Naive B cell (primary cell): ENCODE results near the gene PRKG1. TPM values are rescaled to one million over a fixed set of nuclear protein-coding genes. Genes with fewer than 3 reads are reported as not detected.

ENCODE experiments used
- ATAC-seq, 2 donors: fragments of 150-1000 bp; cut with Tn5 transposase; 2 replicates each; pipeline ENCODE4 v1.10.0; 2021; ENCODE audit warnings: low read depth in 2 of 2, mild to moderate bottlenecking in 2 of 2, moderate library complexity in 2 of 2
- DNase-seq: peaks from one replicate; pipeline ENCODE4 v3.0.0; 2022
- H3K27ac Mint-ChIP-seq, 6 donors: one replicate each; pipeline ENCODE4 v1.8.0; 2020 to 2022; ENCODE audit warnings: mild to moderate bottlenecking in 6 of 6, mixed read lengths in 6 of 6, moderate library complexity in 5 of 6, inconsistent platforms in 2 of 6
- H3K27me3 Mint-ChIP-seq, 3 donors: one replicate each; pipeline ENCODE4 v1.8.0; 2021 to 2022; ENCODE audit warnings: mixed read lengths in 3 of 3, mild to moderate bottlenecking in 1 of 3
- H3K36me3 Mint-ChIP-seq, 2 donors: one replicate each; pipeline ENCODE4 v1.8.0; 2020 to 2022; ENCODE audit warnings: mixed read lengths in 2 of 2, inconsistent platforms in 1 of 2, mild to moderate bottlenecking in 1 of 2
- H3K4me1 Mint-ChIP-seq, 3 donors: one replicate each; pipeline ENCODE4 v1.8.0; 2020 to 2022; ENCODE audit warnings: mixed read lengths in 3 of 3, inconsistent platforms in 1 of 3, mild to moderate bottlenecking in 1 of 3, moderate library complexity in 1 of 3
- H3K4me3 Mint-ChIP-seq, 8 donors: one replicate each; pipeline ENCODE4 v1.8.0; 2020 to 2022; ENCODE audit warnings: mild to moderate bottlenecking in 8 of 8, mixed read lengths in 8 of 8, moderate library complexity in 8 of 8, inconsistent platforms in 2 of 8
- H3K9me3 Mint-ChIP-seq, 7 donors: one replicate each; pipeline ENCODE4 v1.8.0; 2020 to 2022; ENCODE audit warnings: mixed read lengths in 7 of 7, mild to moderate bottlenecking in 5 of 7, inconsistent platforms in 2 of 7, moderate library complexity in 1 of 7
- polyA plus RNA-seq, 6 donors: library from polyadenylated mRNA; unstranded; fragments of 300-500 nt; fragmentation: Illumina TruSeq; gene quantifications; one replicate each; pipeline ENCODE4 v1.2.3, GENCODE V29; 2021; ENCODE audit warnings: low read depth in 6 of 6

The PRKG1 gene
- polyA plus RNA-seq, 6 donors from 2014 or later = 0.21 TPM; not detected in 5

DNA sequence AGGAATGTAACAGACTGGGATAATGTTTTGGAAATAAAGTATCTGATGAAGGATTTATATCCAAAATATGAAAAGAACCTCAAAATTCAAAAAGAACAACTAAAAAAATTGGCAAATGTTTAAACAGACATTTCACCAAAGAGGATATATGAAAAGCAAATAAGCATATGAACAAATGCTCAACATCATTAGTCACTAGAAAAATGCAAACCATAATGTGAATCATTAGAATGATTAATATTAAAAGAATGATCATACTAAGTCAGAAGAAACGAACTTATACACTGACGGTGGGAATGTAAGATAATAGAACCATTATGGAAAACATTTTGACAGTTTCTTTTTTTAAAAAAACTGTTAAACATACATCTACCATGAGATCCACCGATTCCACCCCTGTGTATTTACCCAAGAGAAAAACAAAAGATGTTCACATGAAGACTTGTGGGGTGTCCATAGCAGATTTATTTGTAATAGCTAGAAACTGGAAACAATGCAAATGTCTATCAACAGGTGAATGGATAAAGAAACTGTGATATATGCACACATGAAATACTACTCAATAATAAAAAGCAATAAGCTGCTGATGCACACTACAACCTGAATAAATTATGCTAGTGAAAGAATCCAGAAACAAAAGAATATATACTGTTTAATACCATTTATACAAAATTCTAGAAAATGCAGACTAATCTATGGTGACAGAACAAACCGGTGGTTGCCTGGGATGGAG is 35.7 kb downstream of the PRKG1 start:
- peaks cover 0 to 6% (median 4%) of the 10 kb centered on the region in 3 donors for H3K27me3 Mint-ChIP-seq
- ATAC-seq = no peak
- H3K4me3 Mint-ChIP-seq = no peak overlapping the region
- DNase-seq = no peak
- peaks cover 0 to 4% (median 0%) of the 10 kb centered on the region in 7 donors for H3K9me3 Mint-ChIP-seq
- H3K36me3 Mint-ChIP-seq = no peaks in the 10 kb centered on the region
- no peaks in the 10 kb centered on the region for H3K4me1 Mint-ChIP-seq
- H3K27ac Mint-ChIP-seq = no peak overlapping the region

DNA sequence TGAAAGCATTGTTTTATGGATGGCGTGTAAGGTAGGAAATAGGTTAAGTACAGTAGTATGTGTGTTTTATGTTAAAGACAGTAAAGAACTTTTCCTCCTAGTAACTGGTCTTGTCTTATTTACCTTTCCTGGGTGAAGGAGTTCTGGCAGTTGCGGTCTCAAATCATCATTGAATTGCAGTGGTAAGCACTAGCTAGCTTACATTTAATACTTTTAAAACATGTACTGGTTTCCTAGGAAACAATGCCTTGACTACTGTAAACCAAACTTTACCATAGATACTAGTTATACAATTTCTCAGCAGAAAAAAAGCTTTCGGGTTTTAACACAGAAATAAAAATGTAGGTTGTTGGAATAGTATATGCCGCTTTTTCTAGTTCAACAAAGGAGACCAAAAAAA is 37.7 kb downstream of the PRKG1 start:
- Mint-ChIP-seq H3K4me3 (no peak overlapping the region), H3K4me1 (no peaks in the 10 kb centered on the region), H3K9me3 (peaks cover 0 to 4% (median 0%) of the 10 kb centered on the region in 7 donors), H3K27me3 (peaks cover 0 to 4% (median 2%) of the 10 kb centered on the region in 3 donors), H3K36me3 (no peaks in the 10 kb centered on the region), H3K27ac (no peak overlapping the region)
- ATAC-seq (no peak), DNase-seq (no peak)

DNA sequence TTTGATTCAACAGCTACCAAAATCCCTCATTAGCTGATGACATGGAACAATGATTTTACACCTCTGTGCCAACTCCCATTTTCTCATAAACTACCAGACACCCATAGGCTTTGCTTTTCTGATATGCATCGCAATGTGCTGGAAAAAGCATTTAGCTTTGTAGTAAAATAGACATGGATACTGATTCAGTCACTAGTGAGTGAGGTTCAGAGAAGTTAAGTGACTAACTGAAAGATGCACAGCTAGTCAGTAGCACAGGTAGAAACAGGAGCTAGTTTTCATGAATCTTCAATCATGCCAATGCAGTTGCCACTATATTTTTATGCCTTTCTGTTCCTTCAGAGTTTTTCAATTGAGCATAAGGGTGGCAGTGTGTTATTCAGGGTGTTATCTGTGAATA is 38.7 kb downstream of the PRKG1 start:
- Mint-ChIP-seq H3K4me3 (no peak overlapping the region), H3K4me1 (no peaks in the 10 kb centered on the region), H3K27ac (peak overlapping the region in 1 of 6 donors; percentile 27), H3K27me3 (peaks cover 0 to 4% (median 0%) of the 10 kb centered on the region in 3 donors), H3K9me3 (peaks cover 0 to 4% (median 0%) of the 10 kb centered on the region in 7 donors), H3K36me3 (no peaks in the 10 kb centered on the region)
- DNase-seq (no peak), ATAC-seq (no peak)

DNA sequence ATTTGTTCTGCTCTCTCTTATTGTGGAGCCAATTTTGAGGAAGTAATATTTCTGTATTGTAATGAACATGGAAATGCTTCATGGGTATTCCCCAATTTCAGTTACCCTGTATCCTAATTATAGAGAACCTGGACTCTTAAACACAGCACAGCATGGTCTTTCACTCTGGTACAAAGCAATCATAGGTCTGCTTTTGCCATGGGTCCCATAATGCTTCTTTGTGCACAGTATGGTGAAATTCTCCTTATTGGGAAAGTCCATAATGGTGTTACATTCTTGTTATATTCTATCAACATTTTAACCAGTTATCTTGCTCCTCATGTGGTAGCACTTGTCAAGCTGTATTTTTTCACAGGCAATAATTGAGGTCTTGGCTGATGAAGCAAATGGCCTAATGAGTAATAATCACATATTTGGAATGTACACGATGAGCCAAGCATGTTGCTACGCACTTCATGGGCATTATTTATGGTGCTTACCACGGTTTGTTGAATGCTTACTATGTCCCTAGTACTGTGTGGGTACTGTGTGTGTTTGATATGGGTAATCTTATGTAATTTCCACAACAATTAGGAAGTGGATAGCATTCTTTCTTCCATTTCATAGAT is 42.9 kb downstream of the PRKG1 start:
- H3K9me3 Mint-ChIP-seq = peaks cover 0 to 4% (median 0%) of the 10 kb centered on the region in 7 donors
- no peaks in the 10 kb centered on the region for H3K36me3 Mint-ChIP-seq
- DNase-seq = no peak
- H3K27me3 Mint-ChIP-seq = no peaks in the 10 kb centered on the region
- H3K4me3 Mint-ChIP-seq = no peak overlapping the region
- no peaks in the 10 kb centered on the region for H3K4me1 Mint-ChIP-seq
- ATAC-seq = no peak
- no peak overlapping the region for H3K27ac Mint-ChIP-seq

DNA sequence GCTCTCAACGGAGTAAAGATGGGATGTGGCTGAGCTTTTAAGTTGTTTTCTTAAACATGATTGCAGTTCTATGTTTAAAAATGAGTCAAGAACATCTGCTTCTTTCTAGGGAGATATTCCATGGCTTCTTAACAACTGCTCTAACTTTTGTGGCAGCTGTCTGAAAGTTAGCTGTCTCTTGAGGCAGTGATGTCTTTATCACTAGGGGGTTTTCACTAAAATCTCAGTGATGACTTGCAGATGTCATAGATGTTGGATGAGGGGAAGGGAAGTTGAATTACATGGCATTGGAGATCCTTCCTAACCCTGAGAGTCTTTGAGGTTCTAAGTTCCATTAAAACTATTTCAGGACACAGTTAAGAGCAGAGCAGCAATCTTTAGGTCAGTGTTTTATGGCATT is 43.5 kb downstream of the PRKG1 start:
- Mint-ChIP-seq H3K4me3 (no peak overlapping the region), H3K4me1 (no peaks in the 10 kb centered on the region), H3K9me3 (peaks cover 0 to 5% (median 0%) of the 10 kb centered on the region in 7 donors), H3K36me3 (no peaks in the 10 kb centered on the region), H3K27ac (no peak overlapping the region), H3K27me3 (no peaks in the 10 kb centered on the region)
- ATAC-seq = no peak
- no peak for DNase-seq

DNA sequence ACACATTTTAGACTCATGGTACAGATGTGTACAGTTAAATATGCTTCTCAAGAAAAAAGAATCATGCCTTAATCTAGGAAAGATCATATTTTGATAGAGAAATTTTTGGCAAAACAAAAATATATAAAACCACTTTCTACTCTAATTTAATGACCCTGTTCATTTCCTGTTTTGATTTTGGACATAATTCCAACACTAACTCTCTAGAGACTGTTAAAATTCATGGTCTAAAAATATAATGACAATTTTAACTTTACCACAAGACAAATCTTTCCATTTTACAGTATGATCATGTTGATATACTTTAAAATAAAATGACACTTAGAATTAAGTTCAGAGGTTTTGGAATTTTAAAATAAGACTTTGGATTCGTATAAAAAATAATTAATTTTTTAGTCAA is 45.2 kb downstream of the PRKG1 start:
- ATAC-seq (no peak), DNase-seq (no peak)
- Mint-ChIP-seq H3K9me3 (peaks cover 0 to 6% (median 0%) of the 10 kb centered on the region in 7 donors), H3K27ac (no peak overlapping the region), H3K4me3 (no peak overlapping the region), H3K4me1 (no peaks in the 10 kb centered on the region), H3K27me3 (no peaks in the 10 kb centered on the region), H3K36me3 (no peaks in the 10 kb centered on the region)

DNA sequence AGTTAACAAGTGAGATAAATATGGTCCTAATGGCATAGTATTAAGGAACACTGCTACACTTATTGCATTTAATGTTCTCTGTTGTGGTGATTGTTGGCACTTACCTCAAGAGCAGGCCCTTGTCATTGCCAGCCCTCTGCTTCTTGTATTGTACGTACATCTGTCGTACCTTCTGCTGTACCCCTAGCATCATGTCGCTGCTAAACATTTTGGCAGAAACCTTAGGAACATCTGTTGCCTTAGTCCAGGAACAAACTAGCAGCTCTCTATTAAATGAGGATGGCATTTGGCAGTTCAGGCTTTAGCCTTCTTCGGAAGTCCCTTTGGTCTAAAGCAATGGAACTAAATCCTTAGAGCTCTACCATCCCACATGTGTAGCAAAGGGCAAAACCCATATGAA is 47.6 kb downstream of the PRKG1 start:
- peaks cover 0 to 4% (median 0%) of the 10 kb centered on the region in 7 donors for H3K9me3 Mint-ChIP-seq
- no peak overlapping the region for H3K27ac Mint-ChIP-seq
- DNase-seq (no peak), ATAC-seq (no peak)
- H3K4me1 Mint-ChIP-seq = no peaks in the 10 kb centered on the region
- H3K4me3 Mint-ChIP-seq = no peak overlapping the region
- H3K27me3 Mint-ChIP-seq = no peaks in the 10 kb centered on the region
- H3K36me3 Mint-ChIP-seq = no peaks in the 10 kb centered on the region

DNA sequence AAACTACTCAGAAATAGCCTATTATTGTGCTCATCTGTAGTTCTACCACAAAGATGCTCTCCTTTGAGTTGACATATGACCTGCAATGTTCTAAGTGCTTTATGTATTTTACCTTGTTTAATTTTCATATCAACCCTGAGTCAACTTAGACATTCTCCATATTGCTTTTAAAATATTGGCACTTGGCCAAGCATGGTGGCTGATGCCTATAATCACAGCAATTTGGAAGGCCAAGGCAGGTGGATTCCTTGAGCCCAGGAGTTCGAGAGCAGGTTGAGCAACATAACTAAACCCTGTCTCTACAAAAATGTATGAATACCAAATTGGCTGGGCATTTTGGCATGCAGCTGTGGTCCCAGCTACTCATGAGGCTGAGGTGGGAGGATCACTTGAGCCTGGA is 50.6 kb downstream of the PRKG1 start:
- no peaks in the 10 kb centered on the region for H3K4me1 Mint-ChIP-seq
- H3K36me3 Mint-ChIP-seq = no peaks in the 10 kb centered on the region
- H3K27ac Mint-ChIP-seq = no peak overlapping the region
- ATAC-seq (no peak), DNase-seq (no peak)
- H3K4me3 Mint-ChIP-seq = no peak overlapping the region
- peaks cover 0 to 8% (median 0%) of the 10 kb centered on the region in 7 donors for H3K9me3 Mint-ChIP-seq
- H3K27me3 Mint-ChIP-seq = no peaks in the 10 kb centered on the region

DNA sequence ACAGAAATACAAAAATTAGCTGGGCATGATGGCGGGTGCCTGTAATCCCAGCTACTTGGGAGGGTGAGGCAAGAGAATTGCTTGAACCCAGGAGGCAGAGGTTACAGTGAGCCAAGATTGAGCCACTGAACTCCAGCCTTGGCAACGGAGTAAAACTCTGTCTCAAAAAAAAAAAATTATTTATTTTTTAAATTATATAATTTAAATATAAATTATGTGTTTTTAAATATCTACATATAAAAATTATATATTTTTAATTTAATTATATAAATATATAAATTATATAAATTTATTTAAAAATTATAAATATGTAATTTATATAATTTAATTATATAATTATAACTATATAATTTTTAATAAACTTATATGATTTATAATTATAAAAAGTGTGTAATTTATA is 51.2 kb downstream of the PRKG1 start:
- DNase-seq (no peak), ATAC-seq (no peak)
- Mint-ChIP-seq H3K27me3 (no peaks in the 10 kb centered on the region), H3K27ac (no peak overlapping the region), H3K4me1 (no peaks in the 10 kb centered on the region), H3K4me3 (no peak overlapping the region), H3K9me3 (peaks cover 0 to 10% (median 0%) of the 10 kb centered on the region in 7 donors), H3K36me3 (no peaks in the 10 kb centered on the region)

DNA sequence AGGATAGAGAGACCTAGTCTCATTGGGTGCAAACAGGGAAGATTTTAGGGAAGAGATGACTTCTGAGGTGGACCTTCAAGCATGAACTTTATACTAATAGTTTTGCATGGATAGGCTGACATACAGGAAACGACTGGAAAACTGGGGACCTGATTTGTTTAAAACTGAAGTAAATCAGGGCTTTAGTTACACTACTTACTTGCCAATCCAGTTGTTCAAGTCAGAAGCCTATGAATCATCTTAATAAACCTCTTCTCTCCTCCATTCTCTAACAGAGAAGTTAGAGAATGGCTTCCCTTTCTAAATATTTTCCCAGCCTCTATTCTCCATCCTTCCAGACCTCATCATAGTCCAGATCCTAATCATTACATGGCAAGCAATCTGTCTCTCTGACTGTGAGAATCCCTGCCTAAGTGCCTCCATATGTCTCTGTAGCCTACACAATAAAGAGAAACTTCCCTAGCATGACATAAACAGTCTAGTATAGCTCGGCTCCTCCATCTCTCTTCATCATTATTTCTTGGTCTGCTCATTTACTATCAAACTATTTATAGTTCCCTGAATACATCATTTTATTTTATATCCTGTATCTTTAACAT is 55.8 kb downstream of the PRKG1 start:
- H3K9me3 Mint-ChIP-seq = peaks cover 0 to 10% (median 0%) of the 10 kb centered on the region in 7 donors
- no peak overlapping the region for H3K4me3 Mint-ChIP-seq
- H3K4me1 Mint-ChIP-seq = no peaks in the 10 kb centered on the region
- no peak for ATAC-seq
- no peaks in the 10 kb centered on the region for H3K36me3 Mint-ChIP-seq
- no peak for DNase-seq
- no peaks in the 10 kb centered on the region for H3K27me3 Mint-ChIP-seq
- no peak overlapping the region for H3K27ac Mint-ChIP-seq

DNA sequence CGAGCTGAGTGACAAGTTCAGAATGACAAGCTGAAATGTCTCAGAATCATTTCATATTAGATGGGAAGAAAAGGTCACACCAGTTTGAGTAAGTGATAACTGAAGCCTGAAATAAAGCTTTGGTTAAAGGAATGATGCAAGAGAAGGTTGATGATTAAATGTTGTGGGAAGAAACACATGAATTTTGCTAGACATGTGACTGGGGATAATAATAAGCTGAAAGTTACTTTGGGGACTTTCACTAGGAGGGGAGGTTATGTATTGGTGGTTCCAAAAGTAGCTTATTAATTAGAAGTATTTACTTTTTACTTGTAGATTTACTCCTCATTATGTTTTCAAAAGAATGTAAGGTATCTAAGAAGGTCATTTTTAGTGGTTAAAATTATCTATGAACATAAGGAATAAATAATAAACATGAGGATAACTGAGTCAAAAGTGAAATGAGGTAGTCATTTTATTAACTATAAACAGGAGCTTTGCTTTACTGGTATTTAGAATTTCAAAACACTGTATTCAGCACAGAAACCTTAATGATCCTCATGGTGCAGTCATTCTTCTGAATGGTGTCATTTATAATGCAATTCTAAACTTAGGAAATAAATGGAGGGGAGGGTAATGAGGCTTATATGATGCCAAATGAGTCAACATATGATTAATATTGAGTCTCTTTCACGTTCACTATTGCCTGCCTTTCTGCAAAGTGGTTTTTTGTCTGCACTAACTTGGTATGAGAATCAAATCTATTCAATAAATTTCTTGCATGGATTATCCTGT is 63.7 kb downstream of the PRKG1 start:
- H3K9me3 Mint-ChIP-seq = peaks cover 0 to 4% (median 0%) of the 10 kb centered on the region in 7 donors
- no peaks in the 10 kb centered on the region for H3K4me1 Mint-ChIP-seq
- DNase-seq = no peak
- no peak for ATAC-seq
- H3K27ac Mint-ChIP-seq = no peak overlapping the region
- H3K27me3 Mint-ChIP-seq = no peaks in the 10 kb centered on the region
- H3K36me3 Mint-ChIP-seq = no peaks in the 10 kb centered on the region
- no peak overlapping the region for H3K4me3 Mint-ChIP-seq

DNA sequence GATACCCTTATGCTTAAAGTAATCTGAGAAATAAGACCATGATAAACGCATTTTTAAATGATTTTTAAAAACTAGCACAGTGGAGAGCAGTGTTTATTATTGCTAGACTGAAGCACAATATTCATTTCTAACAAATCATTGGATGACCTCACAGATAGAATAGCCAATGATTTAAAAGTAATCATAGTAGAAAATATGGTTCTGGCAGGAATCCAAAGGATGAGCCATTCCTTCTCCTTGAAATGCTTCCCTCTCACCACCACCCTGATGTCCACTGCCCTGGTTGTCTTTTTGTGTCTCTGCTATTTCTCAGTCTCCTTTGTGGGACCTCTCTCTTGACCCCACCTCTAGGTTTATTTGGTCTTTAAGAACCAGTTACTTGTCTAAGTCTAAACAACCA is 64.9 kb downstream of the PRKG1 start:
- Mint-ChIP-seq H3K36me3 (no peaks in the 10 kb centered on the region), H3K27me3 (no peaks in the 10 kb centered on the region), H3K4me3 (no peak overlapping the region), H3K27ac (no peak overlapping the region), H3K9me3 (peaks cover 0 to 4% (median 0%) of the 10 kb centered on the region in 7 donors), H3K4me1 (no peaks in the 10 kb centered on the region)
- DNase-seq (no peak), ATAC-seq (no peak)

DNA sequence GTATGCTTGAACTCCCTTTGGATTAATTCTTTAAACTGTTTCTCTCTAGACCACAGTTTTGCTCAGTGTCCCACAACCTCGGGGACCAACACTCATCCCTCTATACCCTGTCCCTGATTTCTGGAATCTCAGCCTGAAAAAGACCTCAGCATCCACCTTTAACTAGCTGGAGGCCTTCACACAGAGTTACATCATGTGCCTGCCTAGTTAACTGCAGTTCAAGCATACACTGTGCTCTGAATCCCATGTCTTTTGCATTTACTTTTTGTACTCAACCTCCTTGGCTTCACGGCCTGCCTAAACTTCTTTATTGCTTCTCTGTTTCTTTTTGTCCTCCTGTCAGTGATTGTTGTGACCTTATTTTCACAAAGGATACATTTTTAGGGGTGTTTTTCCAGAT is 66.7 kb downstream of the PRKG1 start:
- no peak for DNase-seq
- Mint-ChIP-seq H3K27me3 (no peaks in the 10 kb centered on the region), H3K4me3 (no peak overlapping the region), H3K4me1 (no peaks in the 10 kb centered on the region), H3K36me3 (no peaks in the 10 kb centered on the region), H3K27ac (no peak overlapping the region), H3K9me3 (peaks cover 0 to 4% (median 0%) of the 10 kb centered on the region in 7 donors)
- no peak for ATAC-seq
